Cerebellar cortex (tissue), 1 donor: Measurements from ENCODE around the gene MYO15B.

Experiments used
- DNase-seq: peaks from one replicate; pipeline ENCODE4 v3.0.0-alpha.2; 2015; ENCODE audit warnings: low spot score

Gene MYO15B

DNA sequence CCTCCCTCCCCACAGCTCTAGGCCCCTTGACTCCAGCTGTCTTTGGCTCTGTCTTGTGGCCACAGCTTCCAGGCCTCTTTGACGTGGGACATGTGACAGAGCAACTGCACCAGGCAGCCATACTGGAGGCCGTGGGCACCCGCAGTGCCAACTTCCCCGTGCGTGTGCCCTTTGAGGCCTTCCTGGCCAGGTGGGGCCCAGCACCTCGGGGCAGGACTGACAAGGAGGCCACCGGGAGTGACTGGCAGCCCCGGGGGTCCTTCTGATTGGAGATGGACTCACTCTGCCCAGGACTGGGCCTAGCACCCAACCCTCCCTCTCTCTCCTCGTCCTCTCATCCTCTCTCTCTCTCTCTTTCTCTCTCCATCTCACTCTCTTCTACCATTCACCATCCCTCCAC lies 15.5 kb downstream of the MYO15B start:
- DNase-seq = no peak

DNA sequence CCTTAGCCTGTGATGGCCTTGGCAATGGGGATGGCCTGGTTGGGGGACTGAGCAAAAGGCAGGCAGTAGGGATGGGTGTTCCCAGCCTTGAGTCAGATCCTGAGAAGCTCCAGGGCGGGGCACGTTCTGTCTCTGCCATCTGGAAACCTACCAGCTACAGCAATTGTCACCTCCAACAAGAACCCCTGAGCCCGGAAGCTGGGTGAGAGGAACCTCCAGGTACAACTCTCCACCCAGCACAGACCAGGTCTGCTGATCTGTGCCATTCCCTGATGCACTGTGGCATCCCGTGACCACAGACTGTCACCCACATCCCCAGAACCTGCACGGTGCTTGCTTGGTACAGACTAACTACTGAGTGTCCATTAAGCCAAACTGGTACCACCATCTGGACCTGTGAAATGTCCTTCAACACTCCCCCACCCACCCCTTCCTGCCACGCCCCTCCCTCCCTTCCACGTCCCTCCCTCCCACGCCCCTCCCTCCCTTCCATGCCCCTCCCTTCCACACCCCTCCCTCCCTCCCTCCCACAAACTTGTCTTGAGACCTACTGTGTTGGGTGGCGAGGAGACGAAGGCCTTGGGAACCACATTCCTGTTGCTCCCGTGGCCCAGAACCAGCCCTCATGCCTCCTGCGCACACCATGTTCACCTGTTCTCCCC lies 16.6 kb downstream of the MYO15B start:
- DNase-seq = no peak

DNA sequence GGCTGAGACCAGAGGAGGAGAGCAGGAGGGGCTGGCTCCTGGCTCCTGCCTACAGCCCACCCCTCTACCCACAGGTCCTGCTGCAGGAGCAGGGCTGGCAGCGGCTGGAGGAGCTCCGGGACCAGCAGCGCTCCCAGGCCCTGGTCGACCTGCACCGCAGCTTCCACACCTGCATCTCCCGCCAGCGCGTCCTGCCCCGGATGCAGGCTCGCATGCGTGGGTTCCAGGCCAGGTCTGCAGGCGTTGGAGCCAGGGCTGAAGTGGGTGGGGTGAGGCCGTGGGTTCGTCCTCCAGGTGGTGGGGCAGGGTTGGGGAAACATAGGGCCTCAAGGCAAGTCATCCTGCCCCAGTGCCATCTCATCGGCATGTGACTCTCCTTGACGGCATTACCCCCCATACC lies 18.2 kb downstream of the MYO15B start:
- DNase-seq = no peak

DNA sequence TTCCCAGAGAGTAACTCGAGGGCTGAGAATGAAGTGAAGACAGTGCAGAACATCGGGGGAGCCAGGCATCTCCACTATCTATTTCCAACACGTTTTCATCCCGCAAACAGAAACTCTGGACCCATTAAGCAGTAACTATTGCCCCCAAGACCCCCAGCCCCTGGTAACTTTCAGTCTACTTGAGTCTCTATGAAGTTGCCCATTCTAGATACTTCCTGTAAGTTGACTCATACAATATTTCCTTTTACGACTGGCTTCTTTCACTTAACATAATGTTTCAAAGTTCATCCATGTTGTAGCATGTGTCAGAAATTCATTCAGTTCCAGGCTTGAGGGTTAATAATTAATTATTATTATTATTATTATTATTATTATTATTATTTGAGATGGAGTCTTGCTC lies 19.5 kb downstream of the MYO15B start:
- no peak for DNase-seq

GRCh38 chr17:75610103-75610984 lies 22.7 kb downstream of the MYO15B start:
- DNase-seq = no peak

- no peak for DNase-seq
Measured at GRCh38 chr17:75611851-75612429, 24.3 kb downstream of the MYO15B start.

- DNase-seq = no peak
Measured at GRCh38 chr17:75612906-75613626, 25.5 kb downstream of the MYO15B start.

DNA sequence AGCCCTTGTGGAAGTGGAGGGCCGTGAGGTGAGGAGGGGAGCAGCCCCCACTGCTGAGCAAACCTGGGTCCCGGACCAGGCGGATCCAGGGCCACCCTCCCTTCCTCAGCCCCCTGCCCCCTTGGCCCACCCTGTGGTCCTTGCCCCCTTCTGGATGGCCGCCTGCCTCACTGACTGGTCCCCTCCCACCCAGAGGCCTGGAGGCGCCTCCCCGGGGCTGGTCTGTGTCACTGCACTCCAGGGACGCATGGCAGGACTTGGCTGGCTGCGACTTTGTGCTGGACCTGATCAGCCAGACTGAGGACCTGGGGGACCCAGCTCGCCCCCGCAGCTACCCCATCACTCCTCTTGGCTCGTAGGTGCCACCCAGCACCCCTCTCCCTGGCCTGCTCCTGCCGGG lies 26.4 kb downstream of the MYO15B start:
- DNase-seq = no peak

DNA sequence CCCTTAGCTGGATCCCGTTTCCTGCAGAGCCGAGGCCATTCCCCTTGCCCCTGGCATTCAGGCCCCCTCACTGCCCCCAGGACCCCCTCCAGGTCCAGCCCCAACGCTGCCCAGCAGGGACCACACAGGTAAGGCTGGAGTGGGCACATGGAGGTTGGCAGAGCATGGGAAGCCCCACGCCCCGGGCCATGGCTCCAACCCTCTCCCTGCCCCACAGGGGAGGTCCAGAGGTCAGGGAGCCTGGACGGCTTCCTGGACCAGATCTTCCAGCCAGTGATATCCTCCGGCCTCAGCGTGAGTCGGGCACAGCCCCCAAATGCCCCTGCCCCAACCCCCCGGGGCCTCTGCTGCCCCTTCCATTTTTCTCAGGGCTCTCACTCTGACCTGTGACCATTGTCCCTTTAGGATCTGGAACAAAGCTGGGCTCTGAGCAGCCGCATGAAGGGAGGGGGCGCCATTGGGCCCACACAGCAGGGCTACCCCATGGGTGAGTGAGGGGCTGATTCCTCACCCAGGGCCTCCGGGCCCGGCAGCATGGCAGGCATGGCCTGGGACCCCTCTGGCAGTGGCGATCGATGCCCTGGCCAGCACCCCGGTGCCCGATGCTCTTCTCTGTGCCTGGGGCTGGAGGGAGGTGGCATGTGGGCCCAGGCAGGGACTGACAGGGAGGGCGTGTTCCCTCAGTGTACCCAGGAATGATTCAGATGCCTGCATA lies 27.1 kb downstream of the MYO15B start:
- no peak for DNase-seq

DNA sequence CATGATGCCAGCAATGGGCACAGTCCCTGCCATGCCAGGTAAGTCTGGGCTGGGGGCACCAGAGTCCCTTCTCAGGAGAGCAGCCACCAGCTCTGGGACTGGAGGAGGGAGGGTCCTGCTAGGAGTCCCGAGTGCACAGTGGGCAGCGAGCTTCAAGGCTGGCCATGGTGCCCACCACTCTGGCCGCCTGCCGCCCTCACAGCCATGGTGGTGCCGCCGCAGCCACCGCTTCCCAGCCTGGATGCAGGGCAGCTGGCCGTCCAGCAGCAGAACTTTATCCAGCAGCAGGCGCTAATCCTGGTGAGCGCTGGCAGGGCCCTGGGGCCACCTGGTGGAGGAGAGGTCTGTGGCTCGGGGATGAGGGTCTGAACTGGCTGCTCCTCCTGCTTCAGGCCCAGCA lies 27.7 kb downstream of the MYO15B start:
- no peak for DNase-seq

DNA sequence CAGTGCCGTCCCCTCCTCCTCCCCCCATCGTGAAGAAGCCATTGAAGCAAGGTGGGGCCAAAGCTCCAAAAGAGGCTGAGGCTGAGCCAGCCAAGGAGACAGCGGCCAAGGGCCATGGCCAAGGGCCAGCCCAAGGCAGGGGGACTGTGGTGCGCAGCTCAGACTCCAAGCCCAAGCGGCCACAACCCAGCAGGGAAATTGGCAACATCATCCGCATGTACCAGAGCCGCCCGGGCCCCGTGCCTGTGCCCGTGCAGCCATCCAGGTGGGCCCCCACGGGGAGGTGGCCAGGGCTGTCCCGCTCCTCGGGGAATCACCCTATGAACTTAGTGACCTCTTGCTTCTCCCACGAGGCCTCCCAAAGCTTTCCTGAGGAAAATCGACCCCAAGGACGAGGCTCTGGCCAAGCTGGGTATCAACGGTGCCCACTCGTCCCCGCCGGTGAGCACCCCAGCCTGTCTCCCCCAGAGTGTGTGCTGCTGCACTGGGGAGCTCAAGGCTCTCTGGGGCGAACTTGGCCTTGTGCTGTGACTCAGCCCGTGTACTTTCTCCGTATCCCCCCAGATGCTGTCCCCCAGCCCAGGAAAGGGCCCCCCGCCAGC lies 29.0 kb downstream of the MYO15B start:
- no peak for DNase-seq

DNA sequence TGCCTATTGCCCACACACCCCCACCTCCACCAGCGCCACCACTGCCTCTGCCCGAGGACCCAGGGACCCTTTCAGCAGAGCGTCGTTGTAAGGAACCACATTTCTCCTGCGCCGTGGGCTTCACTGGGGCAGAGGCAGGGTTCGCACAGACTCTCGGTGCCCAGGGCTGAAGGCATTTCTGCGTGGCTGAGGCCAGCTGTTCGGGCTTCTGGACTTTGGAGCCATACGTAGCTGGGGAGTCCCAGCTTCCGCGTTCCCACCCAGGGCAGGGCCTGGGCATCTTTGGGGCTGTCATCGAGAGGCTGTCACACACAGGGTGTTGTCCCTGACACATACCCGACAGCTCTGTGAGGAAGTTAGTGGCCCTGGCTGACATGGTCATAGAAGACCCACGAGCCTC lies 29.6 kb downstream of the MYO15B start:
- no peak for DNase-seq

DNA sequence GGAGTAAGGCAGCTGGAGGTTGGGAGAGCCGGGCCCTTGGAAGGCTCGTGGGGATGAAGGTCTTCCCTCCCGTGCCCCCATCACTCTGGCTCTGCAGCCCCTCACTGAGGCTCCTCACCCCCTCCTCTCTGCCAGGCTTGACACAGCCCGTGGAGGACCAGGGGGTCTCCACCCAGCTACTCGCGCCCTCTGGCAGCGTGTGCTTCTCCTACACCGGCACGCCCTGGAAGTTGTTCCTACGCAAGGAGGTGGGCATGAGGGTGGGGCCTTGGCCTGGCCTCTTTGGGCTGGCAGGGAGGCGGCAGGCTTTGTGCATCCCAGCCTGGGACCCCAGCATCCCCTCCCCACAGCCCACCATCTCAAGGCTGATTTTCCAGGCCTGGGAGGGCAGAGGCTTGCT lies 30.1 kb downstream of the MYO15B start:
- DNase-seq = no peak

DNA sequence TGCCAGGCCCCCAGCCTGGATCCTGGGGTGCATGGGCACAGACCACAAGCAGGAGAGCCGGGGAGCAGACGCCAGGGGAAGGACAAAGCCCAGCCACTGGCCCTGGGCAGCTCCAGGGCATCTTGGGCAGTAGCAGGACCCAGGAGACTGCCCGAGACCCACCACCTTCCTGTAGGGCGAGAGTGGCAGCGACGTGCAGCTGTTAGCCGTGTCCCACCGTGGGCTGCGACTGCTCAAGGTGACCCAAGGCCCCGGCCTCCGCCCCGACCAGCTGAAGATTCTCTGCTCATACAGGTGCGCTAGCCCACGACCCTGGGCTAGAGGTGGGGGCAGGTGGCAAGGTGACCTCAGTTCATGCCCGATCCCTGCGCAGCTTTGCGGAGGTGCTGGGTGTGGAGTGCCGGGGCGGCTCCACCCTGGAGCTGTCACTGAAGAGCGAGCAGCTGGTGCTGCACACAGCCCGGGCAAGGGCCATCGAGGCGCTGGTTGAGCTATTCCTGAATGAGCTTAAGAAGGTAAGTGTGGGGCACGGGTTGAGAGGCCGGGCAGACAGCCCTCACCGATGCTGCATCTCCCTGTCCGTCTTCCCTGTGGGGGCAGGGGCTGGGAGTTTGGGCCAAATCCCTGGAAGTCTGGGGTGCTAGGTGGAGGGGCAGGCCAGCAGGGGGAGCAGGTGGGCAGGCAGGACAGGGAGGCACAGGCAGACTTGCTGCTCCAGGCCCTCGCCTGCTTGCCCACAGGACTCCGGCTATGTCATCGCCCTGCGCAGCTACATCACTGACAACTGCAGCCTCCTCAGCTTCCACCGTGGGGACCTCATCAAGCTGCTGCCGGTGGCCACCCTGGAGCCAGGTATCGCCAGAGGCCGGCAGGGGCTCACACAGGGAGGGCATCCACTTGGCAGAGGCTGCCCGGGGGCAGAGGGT lies 32.2 kb downstream of the MYO15B start:
- peak; percentile 85 for DNase-seq

DNA sequence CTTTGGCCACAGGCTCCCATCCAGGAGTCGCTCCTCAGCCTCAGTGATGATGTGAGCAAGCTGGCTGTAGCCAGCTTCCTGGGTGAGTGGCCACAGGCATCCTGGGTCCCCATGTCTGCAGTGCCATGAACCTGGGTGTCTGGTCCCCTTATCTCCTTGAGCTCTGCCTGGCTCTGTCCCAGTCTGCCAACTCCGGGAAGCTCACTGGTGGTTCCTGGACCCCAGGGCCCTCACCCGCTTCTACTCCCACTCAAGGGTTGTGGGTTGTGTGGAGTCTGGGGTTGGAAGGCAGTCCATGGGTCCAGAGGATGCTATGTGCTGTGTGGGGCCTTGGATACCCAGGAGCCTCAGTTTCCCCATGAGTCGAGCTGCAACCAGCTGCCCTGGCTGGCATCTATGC lies 33.9 kb downstream of the MYO15B start:
- DNase-seq = no peak

GRCh38 chr17:75622076-75622475 lies 34.5 kb downstream of the MYO15B start:
- no peak for DNase-seq

DNA sequence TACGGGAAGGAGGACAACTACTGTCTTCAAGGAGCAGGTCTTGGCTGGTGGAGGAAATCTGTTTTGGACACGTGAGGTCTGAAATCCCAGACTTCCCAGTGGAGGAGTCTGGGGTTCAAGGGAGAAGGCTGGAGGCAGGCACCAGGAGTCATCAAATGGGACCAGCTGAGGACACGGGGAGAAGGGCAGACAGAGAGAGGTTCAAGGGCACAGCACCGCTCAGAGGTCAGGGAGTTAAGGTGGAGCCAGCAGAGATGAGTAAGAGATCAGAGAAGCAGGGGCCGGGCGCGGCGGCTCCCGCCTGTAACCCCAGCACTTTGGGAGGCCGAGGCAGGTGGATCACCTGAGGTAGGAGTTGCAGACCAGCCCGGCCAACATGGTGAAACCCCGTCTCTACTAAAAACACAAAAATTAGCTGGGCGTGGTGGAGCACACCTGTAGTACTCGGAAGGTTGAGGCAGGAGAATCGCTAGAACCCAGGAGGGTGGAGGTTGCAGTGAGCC lies 35.2 kb downstream of the MYO15B start:
- DNase-seq = no peak

- DNase-seq = no peak
Measured at GRCh38 chr17:75623386-75623785, 35.8 kb downstream of the MYO15B start.

DNA sequence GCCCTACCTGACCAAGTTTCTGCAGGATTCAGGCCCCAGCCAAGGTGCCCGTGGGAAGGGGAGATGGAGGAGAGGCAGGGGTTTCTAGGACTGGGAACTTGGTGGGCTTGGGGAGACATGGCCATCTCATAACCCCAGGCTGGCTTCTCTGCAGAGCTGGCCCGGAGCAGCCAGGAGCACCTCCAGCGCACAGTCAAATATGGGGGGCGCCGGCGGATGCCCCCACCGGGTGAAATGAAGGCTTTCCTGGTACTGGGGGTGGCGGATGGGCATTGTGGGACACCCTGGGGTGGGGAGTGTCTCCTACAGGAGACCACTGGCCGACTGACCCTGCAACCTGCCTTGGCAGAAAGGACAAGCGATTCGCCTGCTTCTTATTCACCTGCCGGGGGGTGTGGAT lies 36.4 kb downstream of the MYO15B start:
- DNase-seq = no peak

DNA sequence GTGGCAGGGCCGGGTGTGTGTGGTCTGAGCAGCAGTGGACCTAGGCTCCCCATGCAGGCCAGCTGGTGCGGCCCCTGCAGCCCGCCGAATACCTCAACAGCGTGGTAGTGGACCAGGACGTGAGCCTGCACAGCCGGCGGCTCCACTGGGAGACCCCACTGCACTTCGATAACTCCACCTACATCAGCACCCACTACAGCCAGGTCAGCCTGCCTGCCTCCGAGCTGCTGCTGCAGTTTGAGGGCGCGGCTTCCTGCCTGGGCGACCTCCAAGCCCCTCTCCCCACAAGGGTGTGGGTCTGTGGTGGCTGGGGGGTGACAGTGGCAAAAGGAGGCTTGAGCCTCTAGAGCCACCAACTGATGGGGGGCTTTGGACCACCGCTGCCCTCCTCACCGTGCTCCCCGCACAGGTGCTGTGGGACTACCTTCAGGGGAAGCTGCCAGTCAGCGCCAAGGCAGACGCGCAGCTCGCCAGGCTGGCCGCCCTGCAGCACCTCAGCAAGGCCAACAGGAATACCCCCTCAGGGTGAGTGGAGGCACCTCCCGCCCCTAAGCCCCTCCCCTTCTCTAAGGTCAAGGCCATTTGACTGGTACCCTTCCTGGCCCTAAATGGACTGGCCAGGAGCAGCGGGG lies 37.2 kb downstream of the MYO15B start:
- DNase-seq = no peak
